NCI-H1694 treated with DMSO at 0.1 percent for 48 hours (cell line): ENCODE results near the gene AXDND1.
"Not testable (repeated sequence)": the region's sequence is repeated elsewhere in the genome, so short reads cannot be mapped to it uniquely, and the experiment has no call there.

Experiments
- DNase-seq: peaks from one replicate; lab custom pipeline; 2025; lab: John Stamatoyannopoulos, UW

Gene AXDND1

GRCh38 chr1:179476484-179476883 lies 110.7 kb downstream of the AXDND1 start:
- DNase-seq: no peak

- no peak for DNase-seq
Measured at GRCh38 chr1:179478370-179478769, 112.6 kb downstream of the AXDND1 start.

GRCh38 chr1:179490611-179491010 lies 124.8 kb downstream of the AXDND1 start:
- DNase-seq: no peak

GRCh38 chr1:179493323-179493722 lies 127.6 kb downstream of the AXDND1 start:
- no peak for DNase-seq

- DNase-seq: no peak
Measured at GRCh38 chr1:179506199-179506598, 140.4 kb downstream of the AXDND1 start.

GRCh38 chr1:179509384-179509783 lies 143.6 kb downstream of the AXDND1 start:
- DNase-seq: no peak

- no peak for DNase-seq
Measured at GRCh38 chr1:179510038-179510437, 144.3 kb downstream of the AXDND1 start.

- no peak for DNase-seq
Measured at GRCh38 chr1:179516976-179517705, 151.4 kb downstream of the AXDND1 start.

- not testable (repeated sequence) for DNase-seq
Measured at GRCh38 chr1:179518544-179518943, 152.8 kb downstream of the AXDND1 start.

GRCh38 chr1:179529482-179530195 lies 163.9 kb downstream of the AXDND1 start:
- DNase-seq: no peak

GRCh38 chr1:179530352-179530751 lies 164.6 kb downstream of the AXDND1 start:
- DNase-seq: no peak

GRCh38 chr1:179541774-179542173 lies 176.0 kb downstream of the AXDND1 start:
- DNase-seq: no peak

- no peak for DNase-seq
Measured at GRCh38 chr1:179545321-179545720, 179.6 kb downstream of the AXDND1 start.

GRCh38 chr1:179547021-179547535 lies 181.3 kb downstream of the AXDND1 start:
- DNase-seq: no peak

GRCh38 chr1:179548666-179549367 lies 183.0 kb downstream of the AXDND1 start:
- no peak for DNase-seq

GRCh38 chr1:179549368-179549700 lies 183.6 kb downstream of the AXDND1 start:
- DNase-seq: no peak

GRCh38 chr1:179550746-179551682 lies 185.2 kb downstream of the AXDND1 start:
- no peak for DNase-seq

- no peak for DNase-seq
Measured at GRCh38 chr1:179554427-179554826, 188.7 kb downstream of the AXDND1 start.

GRCh38 chr1:179558078-179558477 lies 192.3 kb downstream of the AXDND1 start:
- DNase-seq: no peak

- DNase-seq: no peak
Measured at GRCh38 chr1:179575497-179576314, 209.9 kb downstream of the AXDND1 start, which contains the start of gene NPHS2. TSS of gene NPHS2 (minus strand) at chr1:179575948. CDS start at chr1:179575864, 84 bp downstream.

GRCh38 chr1:179576509-179576908 lies 210.7 kb downstream of the AXDND1 start:
- no peak for DNase-seq
